Endodermal cell (in vitro differentiated cells): ENCODE measurements around the gene FMOD. TPM values are rescaled to one million over a fixed set of nuclear protein-coding genes. Genes with fewer than 3 reads are reported as not detected.

Experiments
- DNase-seq: peaks from one replicate; pipeline ENCODE4 v3.0.0-alpha.2; 2017
- H3K27ac ChIP-seq: 2 replicates; pipeline ENCODE4 v1.5.1; 2013; ENCODE audit warnings: mild to moderate bottlenecking, low read depth, low read length, moderate library complexity
- H3K27me3 ChIP-seq: 2 replicates; pipeline ENCODE4 v1.6.1; 2013; ENCODE audit warnings: mild to moderate bottlenecking, low read length, moderate library complexity; ENCODE audit not compliant: insufficient read depth, control insufficient read depth, poor library complexity, severe bottlenecking
- H3K36me3 ChIP-seq: 2 replicates; pipeline ENCODE4 v1.7.0; 2013; ENCODE audit warnings: mild to moderate bottlenecking, low read length, moderate library complexity; ENCODE audit not compliant: control insufficient read depth, insufficient read depth
- H3K4me1 ChIP-seq: one replicate; pipeline ENCODE4 v1.7.0; 2013; ENCODE audit warnings: low read length; ENCODE audit not compliant: control insufficient read depth, insufficient read depth
- H3K4me3 ChIP-seq: 2 replicates; pipeline ENCODE4 v1.5.1; 2013; ENCODE audit warnings: mild to moderate bottlenecking, low read length, moderate library complexity
- H3K9ac ChIP-seq: 2 replicates; pipeline ENCODE4 v1.6.1; 2013; ENCODE audit warnings: mild to moderate bottlenecking, low read length, moderate library complexity; ENCODE audit not compliant: poor library complexity, severe bottlenecking; ENCODE audit errors: extremely low read depth
- H3K9me3 ChIP-seq: 2 replicates; pipeline ENCODE4 v1.6.1; 2013; ENCODE audit warnings: mild to moderate bottlenecking, low read length, moderate library complexity; ENCODE audit not compliant: control insufficient read depth
- H3K27ac Mint-ChIP-seq: 2 replicates; pipeline ENCODE4 v1.8.0; 2020; ENCODE audit warnings: mixed read lengths
- H3K27me3 Mint-ChIP-seq: 2 replicates; pipeline ENCODE4 v1.8.0; 2021; ENCODE audit warnings: mild to moderate bottlenecking, mixed read lengths; ENCODE audit not compliant: insufficient read depth
- H3K36me3 Mint-ChIP-seq: 2 replicates; pipeline ENCODE4 v1.8.0; 2020; ENCODE audit warnings: low read depth, mixed read lengths
- H3K4me1 Mint-ChIP-seq: 2 replicates; pipeline ENCODE4 v1.8.0; 2020; ENCODE audit warnings: mixed read lengths
- H3K4me3 Mint-ChIP-seq: 2 replicates; pipeline ENCODE4 v1.8.0; 2020; ENCODE audit warnings: mild to moderate bottlenecking, moderate library complexity, mixed read lengths
- H3K9me3 Mint-ChIP-seq: 2 replicates; pipeline ENCODE4 v1.8.0; 2020; ENCODE audit warnings: mild to moderate bottlenecking, mixed read lengths
- WGBS, 2 experiments: methylation state at CpG; one replicate each; pipeline versions ENCODE4 v1.1.5 to v1.1.7; 2013; ENCODE audit warnings: missing lambda C conversion rate in 2 of 2, mixed read lengths in 1 of 2; ENCODE audit not compliant: insufficient coverage in 1 of 2, insufficient read length in 1 of 2; 5-methylcytosine and 5-hydroxymethylcytosine counted together
- total RNA-seq, 2 donors: library from RNA; stranded (reverse); fragmentation: NEBNext Ultra II Directional in 1 of 2; extraction: Animal tissue kit (Norgen Biotek cat#: 25700) in 1 of 2; gene quantifications; 2 replicates in 1 of 2; 3 replicates in 1 of 2; pipeline ENCODE4 v1.2.1, GENCODE V29; 2021
- TF ChIP-seq, protein P1 (sequence below): fragments of 200-600 bp; sonication (generic); conservative IDR thresholded peaks from 2 replicates; pipeline ENCODE4 v1.5.0; 2021; ENCODE audit warnings: antibody characterized with exemption, mild to moderate bottlenecking

The FMOD gene
- total RNA-seq, 2 donors from 2014 or later: 2.9 to 4.8 TPM

DNA sequence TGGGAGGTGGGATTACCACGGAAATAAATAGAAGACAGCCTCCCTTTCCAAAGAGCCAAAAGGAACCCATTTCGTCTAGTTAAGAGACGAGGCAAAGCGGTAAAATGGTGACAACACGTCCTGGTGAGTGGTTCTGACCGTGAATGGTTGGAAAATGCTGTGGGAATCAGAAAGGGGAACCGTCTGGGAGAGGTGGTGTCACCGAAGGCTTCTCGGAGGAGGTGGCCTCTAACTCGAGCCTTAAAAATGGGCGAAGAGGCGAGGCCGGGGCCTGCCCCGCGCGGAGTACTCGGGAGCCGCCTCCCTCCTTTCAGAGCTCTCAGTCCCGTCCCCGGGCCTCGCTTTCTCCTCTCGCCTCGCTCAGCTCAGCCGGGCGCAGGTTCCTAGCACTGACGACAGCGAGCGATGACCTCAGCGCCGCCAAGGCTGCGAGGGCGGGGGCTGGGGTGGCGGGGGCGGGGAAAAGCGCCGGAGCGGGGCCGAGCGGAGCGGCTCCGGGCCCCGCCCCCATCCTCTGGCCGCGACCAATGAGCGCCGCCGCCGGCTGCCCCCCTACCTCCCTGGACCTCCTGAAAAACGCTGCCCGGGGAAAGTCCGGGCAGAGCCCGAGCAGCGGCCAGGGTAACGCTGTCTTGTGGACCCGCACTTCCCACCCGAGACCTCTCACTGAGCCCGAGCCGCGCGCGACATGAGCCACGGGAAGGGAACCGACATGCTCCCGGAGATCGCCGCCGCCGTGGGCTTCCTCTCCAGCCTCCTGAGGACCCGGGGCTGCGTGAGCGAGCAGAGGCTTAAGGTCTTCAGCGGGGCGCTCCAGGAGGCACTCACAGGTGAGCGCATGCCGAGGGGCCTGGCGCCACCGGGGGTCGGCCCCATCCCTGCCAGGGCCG lies 45.8 kb downstream of the FMOD start, which contains the start of gene BTG2:
Gene BTG2, plus strand, starts transcription at position 601 of the 890 bp plus-strand sequence. Its CDS starts 88 bp downstream, at position 689.
- 3 to 4% methylated on average over 23 to 79 of the region's 79 CpGs for WGBS, 2 experiments
- peaks cover 22% of the 10 kb centered on the region for H3K36me3 Mint-ChIP-seq
- peaks cover 24% of the 10 kb centered on the region for H3K27me3 ChIP-seq

DNA sequence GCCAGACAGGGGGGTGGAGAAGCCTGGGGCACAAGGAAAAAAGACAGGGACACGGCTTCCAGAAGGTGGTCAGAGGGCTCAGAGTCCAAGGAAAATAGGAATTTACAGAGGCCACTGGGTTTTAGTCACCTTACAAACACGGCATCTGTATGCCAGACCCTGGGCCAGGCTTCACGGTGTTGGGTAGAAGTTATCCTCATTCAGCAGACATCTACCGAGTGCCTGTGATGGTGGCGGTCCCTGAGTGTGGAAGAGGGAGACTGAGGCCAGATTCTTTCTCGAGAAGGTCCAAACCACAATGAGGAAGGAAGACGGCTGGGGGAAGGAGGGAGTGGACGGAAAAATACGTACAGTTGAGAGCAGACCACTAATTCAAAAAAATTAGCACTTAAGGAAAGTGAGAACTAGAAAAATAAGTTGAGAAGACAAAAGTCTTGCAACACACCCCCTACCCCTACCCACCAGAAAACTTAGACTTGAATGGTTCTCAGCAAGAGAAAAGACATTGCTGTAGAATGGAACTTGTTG lies 46.5 kb downstream of the FMOD start:
- peak overlapping the region; percentile 95 for H3K27ac Mint-ChIP-seq
- H3K4me3 Mint-ChIP-seq: peak overlapping the region; percentile 90
- H3K36me3 Mint-ChIP-seq: peaks cover 16% of the 10 kb centered on the region
- H3K4me1 Mint-ChIP-seq: peaks cover 62% of the 10 kb centered on the region
- no peaks in the 10 kb centered on the region for H3K9me3 Mint-ChIP-seq
- H3K27me3 Mint-ChIP-seq: peaks cover 54% of the 10 kb centered on the region
- Histone ChIP-seq H3K4me1 (peaks cover 18% of the 10 kb centered on the region), H3K9me3 (no peaks in the 10 kb centered on the region), H3K27ac (no peak overlapping the region), H3K27me3 (peaks cover 24% of the 10 kb centered on the region), H3K36me3 (peaks cover 8% of the 10 kb centered on the region), H3K9ac (peak overlapping the region; percentile 78), H3K4me3 (peak overlapping the region; percentile 80)
- WGBS, 2 experiments: 82 to 92% methylated on average over 7 of the region's 9 CpGs
- no peak for DNase-seq
- TF ChIP-seq, protein P1, sequence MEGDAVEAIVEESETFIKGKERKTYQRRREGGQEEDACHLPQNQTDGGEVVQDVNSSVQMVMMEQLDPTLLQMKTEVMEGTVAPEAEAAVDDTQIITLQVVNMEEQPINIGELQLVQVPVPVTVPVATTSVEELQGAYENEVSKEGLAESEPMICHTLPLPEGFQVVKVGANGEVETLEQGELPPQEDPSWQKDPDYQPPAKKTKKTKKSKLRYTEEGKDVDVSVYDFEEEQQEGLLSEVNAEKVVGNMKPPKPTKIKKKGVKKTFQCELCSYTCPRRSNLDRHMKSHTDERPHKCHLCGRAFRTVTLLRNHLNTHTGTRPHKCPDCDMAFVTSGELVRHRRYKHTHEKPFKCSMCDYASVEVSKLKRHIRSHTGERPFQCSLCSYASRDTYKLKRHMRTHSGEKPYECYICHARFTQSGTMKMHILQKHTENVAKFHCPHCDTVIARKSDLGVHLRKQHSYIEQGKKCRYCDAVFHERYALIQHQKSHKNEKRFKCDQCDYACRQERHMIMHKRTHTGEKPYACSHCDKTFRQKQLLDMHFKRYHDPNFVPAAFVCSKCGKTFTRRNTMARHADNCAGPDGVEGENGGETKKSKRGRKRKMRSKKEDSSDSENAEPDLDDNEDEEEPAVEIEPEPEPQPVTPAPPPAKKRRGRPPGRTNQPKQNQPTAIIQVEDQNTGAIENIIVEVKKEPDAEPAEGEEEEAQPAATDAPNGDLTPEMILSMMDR: no peak

More for the DNA sequence above, 45.8 kb downstream of the FMOD start, which contains the start of gene BTG2:
- Histone ChIP-seq H3K9me3 (no peaks in the 10 kb centered on the region), H3K4me3 (peak within 1 kb of the TSS; percentile 98), H3K4me1 (peaks cover 16% of the 10 kb centered on the region), H3K9ac (peak within 1 kb of the TSS; percentile 86), H3K27ac (peak within 1 kb of the TSS; percentile 73), H3K36me3 (peaks cover 15% of the 10 kb centered on the region)
- Mint-ChIP-seq H3K9me3 (no peaks in the 10 kb centered on the region), H3K4me3 (peak within 1 kb of the TSS; percentile 90), H3K27me3 (peaks cover 61% of the 10 kb centered on the region), H3K4me1 (peaks cover 64% of the 10 kb centered on the region), H3K27ac (peak within 1 kb of the TSS; percentile 97)
- DNase-seq: peak; percentile 97
- TF ChIP-seq, protein P1: no peak

DNA sequence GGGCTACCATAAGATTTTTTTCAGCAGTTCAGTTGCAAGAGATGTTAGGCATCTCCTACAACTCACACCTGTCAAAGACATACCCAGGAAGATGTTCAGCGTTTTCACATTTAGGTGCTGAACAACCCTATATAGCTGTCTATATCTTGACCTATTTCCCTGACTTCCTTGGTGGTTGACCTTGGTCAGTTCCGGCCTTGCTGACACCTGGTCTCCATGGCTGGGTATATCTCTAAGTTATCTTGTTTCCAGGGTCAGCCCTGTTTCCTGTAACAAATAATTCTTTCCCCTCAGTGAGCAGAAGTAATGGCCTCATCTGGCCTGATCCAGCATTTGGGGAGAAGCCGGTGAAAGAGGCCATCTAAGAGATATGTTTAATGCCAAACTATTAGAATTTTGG lies 48.0 kb downstream of the FMOD start:
- peaks cover 3% of the 10 kb centered on the region for H3K36me3 Mint-ChIP-seq

More for the DNA sequence above, 48.0 kb downstream of the FMOD start:
- DNase-seq: no peak
- peaks cover 50% of the 10 kb centered on the region for H3K4me1 Mint-ChIP-seq
- H3K36me3 ChIP-seq: peaks cover 3% of the 10 kb centered on the region
- peaks cover 24% of the 10 kb centered on the region for H3K27me3 ChIP-seq
- H3K9ac ChIP-seq: no peak overlapping the region
- H3K9me3 Mint-ChIP-seq: no peaks in the 10 kb centered on the region
- peaks cover 52% of the 10 kb centered on the region for H3K27me3 Mint-ChIP-seq
- no peak overlapping the region for H3K27ac ChIP-seq
- no peak overlapping the region for H3K4me3 ChIP-seq
- peaks cover 13% of the 10 kb centered on the region for H3K4me1 ChIP-seq
- H3K4me3 Mint-ChIP-seq: no peak overlapping the region
- TF ChIP-seq, protein P1: no peak
- 94 to 97% methylated on average over 3 of the region's 3 CpGs for WGBS, 2 experiments
- H3K27ac Mint-ChIP-seq: no peak overlapping the region
- H3K9me3 ChIP-seq: no peaks in the 10 kb centered on the region
